ENCODE data around the gene ITIH5. TPM values are rescaled to one million over a fixed set of nuclear protein-coding genes. Genes with fewer than 3 reads are reported as not detected.

Gene ITIH5
- total RNA-seq, 1 donor from 2014 or later, result 0.29 TPM

GRCh38 chr10:7511612-7512011, 155.2 kb downstream of the ITIH5 start:
- Mint-ChIP-seq H3K27ac (ENCODE audit: unreplicated experiment) (no peak overlapping the region), H3K9me3 (ENCODE audit: unreplicated experiment) (peaks cover 15% of the 10 kb centered on the region), H3K4me1 (ENCODE audit: low read depth, unreplicated experiment) (peaks cover 8% of the 10 kb centered on the region), H3K36me3 (ENCODE audit: unreplicated experiment) (peaks cover 9% of the 10 kb centered on the region), H3K4me3 (ENCODE audit: unreplicated experiment) (no peak overlapping the region), H3K27me3 (ENCODE audit: unreplicated experiment) (peaks cover 3% of the 10 kb centered on the region)
- DNase-seq, result no peak
- TF ChIP-seq, protein P1, sequence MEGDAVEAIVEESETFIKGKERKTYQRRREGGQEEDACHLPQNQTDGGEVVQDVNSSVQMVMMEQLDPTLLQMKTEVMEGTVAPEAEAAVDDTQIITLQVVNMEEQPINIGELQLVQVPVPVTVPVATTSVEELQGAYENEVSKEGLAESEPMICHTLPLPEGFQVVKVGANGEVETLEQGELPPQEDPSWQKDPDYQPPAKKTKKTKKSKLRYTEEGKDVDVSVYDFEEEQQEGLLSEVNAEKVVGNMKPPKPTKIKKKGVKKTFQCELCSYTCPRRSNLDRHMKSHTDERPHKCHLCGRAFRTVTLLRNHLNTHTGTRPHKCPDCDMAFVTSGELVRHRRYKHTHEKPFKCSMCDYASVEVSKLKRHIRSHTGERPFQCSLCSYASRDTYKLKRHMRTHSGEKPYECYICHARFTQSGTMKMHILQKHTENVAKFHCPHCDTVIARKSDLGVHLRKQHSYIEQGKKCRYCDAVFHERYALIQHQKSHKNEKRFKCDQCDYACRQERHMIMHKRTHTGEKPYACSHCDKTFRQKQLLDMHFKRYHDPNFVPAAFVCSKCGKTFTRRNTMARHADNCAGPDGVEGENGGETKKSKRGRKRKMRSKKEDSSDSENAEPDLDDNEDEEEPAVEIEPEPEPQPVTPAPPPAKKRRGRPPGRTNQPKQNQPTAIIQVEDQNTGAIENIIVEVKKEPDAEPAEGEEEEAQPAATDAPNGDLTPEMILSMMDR (IDR thresholded peaks at IDR 0.05; ENCODE audit: partially characterized antibody, unreplicated experiment), result no peak

Other genes with a start within 250 kb of the ITIH5 start
- gene ITIH2, start 36.4 kb upstream of the ITIH5 start, total RNA-seq (ENCODE audit: unreplicated experiment), result not detected
- 12.9 TPM for gene KIN, start 121.0 kb upstream of the ITIH5 start, total RNA-seq (ENCODE audit: unreplicated experiment)
- gene ATP5F1C, start 121.2 kb upstream of the ITIH5 start, total RNA-seq (ENCODE audit: unreplicated experiment), result 229 TPM
- gene TAF3, start 151.5 kb upstream of the ITIH5 start, total RNA-seq (ENCODE audit: unreplicated experiment), result 10.2 TPM